GM19043 (cell line): Measurements from ENCODE around the gene E4F1.

ENCODE experiments used
- ATAC-seq: cut with Tn5 transposase; IDR thresholded peaks from one replicate; pipeline ENCODE4 v1.9.1; 2021; ENCODE audit warnings: low read depth; ENCODE audit not compliant: unreplicated experiment

The E4F1 gene

GRCh38 chr16:2270070-2270462, 46.7 kb downstream of the E4F1 start:
- no peak for ATAC-seq

GRCh38 chr16:2270588-2271470, 47.4 kb downstream of the E4F1 start:
- no peak for ATAC-seq

- no peak for ATAC-seq
Observed at GRCh38 chr16:2271848-2272461, 48.6 kb downstream of the E4F1 start.

- ATAC-seq = no peak
Observed at GRCh38 chr16:2273484-2273883, 50.1 kb downstream of the E4F1 start.

DNA sequence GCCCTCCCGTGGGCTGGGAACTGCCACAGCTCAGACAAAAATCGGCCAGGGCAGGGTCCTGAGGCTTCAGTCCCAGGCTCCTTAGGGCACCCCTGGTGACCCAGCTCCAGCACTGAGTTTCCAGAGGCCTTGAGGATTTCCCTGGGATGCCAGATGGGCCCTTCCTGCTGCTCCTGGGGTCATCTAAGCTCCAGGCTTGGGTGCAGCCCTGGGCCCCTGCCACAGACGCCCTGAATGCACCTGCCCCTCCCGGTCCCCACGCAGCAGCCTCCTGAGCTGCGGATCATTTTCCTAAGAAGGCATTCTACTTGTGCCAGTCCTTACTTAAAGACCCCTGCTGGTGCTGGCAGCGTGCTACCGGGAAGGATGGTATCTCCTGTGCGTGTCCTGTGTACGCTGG, 50.5 kb downstream of the E4F1 start:
- no peak for ATAC-seq

- ATAC-seq = no peak
Observed at GRCh38 chr16:2275476-2276367, 52.3 kb downstream of the E4F1 start.

DNA sequence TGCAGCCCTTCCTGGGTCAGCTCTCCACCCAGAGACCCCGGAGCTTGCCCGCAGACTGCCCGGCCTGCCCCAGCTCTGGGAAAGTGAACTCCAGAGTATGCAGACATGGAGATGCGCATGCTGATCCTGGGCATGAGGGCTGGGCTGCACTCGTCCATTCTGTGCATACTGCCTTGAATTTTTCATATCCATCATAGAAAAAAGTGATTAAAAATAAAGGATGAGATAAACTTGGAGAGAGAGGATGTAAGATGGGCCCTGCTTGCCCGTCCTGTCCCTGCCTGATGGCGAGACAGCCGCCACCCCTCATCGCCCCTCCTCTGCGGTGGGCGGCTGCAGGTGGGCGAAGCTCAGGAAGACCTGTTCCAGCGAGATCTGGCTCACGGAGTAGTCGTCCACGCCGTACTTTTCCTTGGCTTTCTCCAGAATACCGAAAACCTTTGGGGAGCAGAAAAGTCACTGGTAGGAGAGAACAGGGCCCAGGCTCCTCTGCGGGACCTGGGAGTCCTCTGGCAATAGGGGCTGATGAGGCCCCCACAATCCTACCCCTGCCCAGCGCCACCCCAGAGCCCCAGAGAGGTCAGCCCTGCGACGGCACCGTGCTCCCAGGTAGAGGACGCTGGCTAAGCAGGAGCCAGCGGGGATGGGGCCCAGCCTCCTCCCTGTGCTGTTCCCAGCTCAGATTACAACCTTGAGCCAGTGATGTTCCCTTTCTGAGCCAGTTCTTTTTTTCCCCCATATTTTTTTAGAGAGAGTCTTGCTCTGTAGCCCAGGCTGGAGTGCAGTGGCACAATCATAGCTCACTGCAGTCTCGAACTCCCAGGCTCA, 53.2 kb downstream of the E4F1 start:
- ATAC-seq = no peak

DNA sequence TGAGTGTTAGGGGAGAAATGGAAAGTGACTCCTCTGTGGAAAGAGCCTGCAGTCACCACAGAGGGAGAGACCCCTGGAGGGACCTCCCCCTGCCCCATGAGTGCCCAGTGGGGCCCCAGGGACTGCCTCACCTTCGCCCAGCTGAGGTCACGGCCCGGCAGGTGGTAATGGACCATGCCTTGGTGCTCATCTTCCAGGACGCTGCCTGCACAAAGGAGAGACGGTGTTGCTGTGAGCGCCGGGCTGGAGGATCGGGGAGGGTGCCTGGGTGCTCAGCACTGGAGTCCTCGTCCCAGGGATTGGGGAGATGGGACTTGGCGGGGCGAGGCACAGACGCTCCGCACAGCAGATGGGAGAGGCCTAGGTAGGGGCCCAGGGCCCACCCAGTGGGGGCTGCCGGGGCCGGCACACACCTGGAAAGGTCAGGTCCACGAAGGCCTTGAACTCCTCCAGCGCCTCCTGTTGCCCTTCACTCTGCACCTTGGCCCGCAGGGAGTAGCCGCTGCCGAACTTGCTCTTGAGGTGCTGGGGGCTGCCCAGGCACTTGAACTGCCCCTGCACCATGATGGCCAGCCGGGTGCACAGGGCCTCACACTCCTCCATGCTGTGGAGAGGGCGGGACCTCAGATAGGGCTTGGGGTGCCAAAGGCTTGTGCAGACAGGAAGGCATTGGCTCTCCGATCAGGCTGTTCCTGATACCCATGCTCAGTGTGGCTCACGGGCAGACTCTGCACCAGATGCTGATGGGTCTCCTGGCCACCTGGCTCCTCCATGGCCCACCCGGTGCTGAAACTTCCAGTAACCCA, 54.3 kb downstream of the E4F1 start:
- no peak for ATAC-seq

GRCh38 chr16:2278272-2278608, 54.8 kb downstream of the E4F1 start:
- no peak for ATAC-seq

- ATAC-seq = no peak
Observed at GRCh38 chr16:2278956-2279800, 55.8 kb downstream of the E4F1 start.

GRCh38 chr16:2280461-2280860, 57.1 kb downstream of the E4F1 start:
- ATAC-seq = no peak

GRCh38 chr16:2280981-2281542, 57.7 kb downstream of the E4F1 start:
- ATAC-seq = no peak

DNA sequence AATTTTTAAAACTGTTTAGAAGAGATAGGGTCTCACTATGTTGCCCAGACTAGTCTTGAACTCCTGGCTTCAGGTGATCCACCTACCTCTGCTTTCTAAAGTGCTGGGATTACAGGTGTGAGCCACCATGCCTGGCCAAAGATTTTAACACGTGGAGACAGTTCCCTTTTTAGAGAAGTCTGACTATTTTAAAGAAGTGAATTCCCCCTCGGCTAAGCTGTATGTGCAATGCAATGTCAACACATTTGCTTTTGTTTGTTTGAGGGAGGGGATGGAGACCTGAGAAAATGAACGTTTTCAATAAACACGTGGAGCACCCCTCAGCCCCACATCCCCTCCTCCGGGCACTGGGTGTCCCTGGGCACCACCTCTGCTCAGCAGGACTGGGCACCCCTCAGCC, 58.9 kb downstream of the E4F1 start:
- ATAC-seq = no peak

GRCh38 chr16:2282866-2283555, 59.6 kb downstream of the E4F1 start:
- no peak for ATAC-seq

GRCh38 chr16:2284001-2284770, 60.8 kb downstream of the E4F1 start:
- no peak for ATAC-seq

DNA sequence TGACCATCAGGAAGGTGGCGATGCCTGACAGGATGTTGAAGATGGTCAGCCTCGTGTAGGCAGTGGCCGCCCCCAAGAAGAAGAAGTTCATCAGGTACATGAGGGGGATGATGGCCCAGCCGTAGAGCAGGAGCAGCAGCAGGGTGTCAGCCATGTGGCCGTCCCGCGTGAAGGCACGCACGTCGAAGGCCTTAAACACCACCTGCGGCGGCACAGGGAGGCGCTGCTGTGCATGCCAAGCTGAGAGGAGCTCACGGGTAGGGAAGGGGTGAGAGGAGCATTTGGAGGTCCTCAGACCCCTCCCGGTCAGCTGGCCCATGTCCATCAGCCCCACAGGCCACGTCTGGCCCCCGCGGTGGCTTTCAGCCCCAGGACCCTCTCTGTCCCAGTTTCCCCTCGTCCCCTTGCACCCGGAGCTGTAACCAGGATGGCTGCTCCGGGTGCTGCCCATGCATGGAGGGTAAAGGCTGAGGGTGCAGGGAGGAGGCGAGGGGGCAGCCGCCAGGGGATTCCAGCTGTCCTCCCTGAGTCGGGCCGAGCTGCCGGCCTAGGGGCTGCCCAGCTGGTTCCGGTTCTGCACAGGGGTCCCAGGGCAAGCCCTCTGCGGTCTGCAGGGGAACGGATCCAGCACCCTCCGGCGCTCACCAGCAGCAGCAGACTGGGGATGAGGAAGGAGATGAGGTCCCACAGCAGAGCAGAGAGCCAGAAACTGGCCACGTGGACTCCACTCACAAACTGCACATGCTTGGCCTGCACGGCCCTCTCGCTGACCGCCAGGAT, 61.6 kb downstream of the E4F1 start:
- ATAC-seq = no peak
